HepG2 (cell line): Measurements from ENCODE around the gene IQCE. TPM values are rescaled to one million over a fixed set of nuclear protein-coding genes. Genes with fewer than 3 reads are reported as not detected.

Experiments used
- CREM ChIP-seq, 2 experiments: sonication (generic) in 1 of 2; formaldehyde crosslinking in 1 of 2; IDR thresholded peaks; 2 replicates each; pipeline versions ENCODE4 v1.4.0 to v1.6.1; 2016 to 2020; ENCODE audit warnings: antibody characterized with exemption in 1 of 2, mild to moderate bottlenecking in 1 of 2, missing genetic modification reagents in 1 of 2
- FOXP1 ChIP-seq, 2 experiments: fragments of 450-650 bp in 1 of 2; IDR thresholded peaks; 2 replicates each; pipeline ENCODE4 v1.6.1; 2017 to 2018; ENCODE audit warnings: antibody characterized with exemption in 1 of 2
- HOXA3 ChIP-seq: sonication (generic); formaldehyde crosslinking; IDR thresholded peaks from 2 replicates; pipeline ENCODE4 v1.5.0; 2020; ENCODE audit warnings: missing genetic modification reagents
- MEIS2 ChIP-seq: sonication (generic); formaldehyde crosslinking; IDR thresholded peaks from 2 replicates; pipeline ENCODE4 v1.9.0; 2021; ENCODE audit warnings: mild to moderate bottlenecking, missing genetic modification reagents
- NR2C2 ChIP-seq: sonication (generic); formaldehyde crosslinking; IDR thresholded peaks from 2 replicates; pipeline ENCODE4 v1.4.0; 2020; ENCODE audit warnings: missing genetic modification reagents, mild to moderate bottlenecking, moderate library complexity, borderline replicate concordance
- RFX5 ChIP-seq: IDR thresholded peaks from 2 replicates; pipeline ENCODE4 v1.6.1; 2011; ENCODE audit warnings: low read depth, low read length, improper control_type of control experiment
- SAFB2 ChIP-seq: sonication (generic); formaldehyde crosslinking; IDR thresholded peaks from 2 replicates; pipeline ENCODE4 v1.5.1; 2020; ENCODE audit warnings: missing genetic modification reagents, low read depth, mild to moderate bottlenecking, borderline replicate concordance
- SP4 ChIP-seq: sonication (generic); formaldehyde crosslinking; IDR thresholded peaks from 2 replicates; pipeline ENCODE4 v1.8.1; 2023; ENCODE audit warnings: mild to moderate bottlenecking, missing genetic modification reagents
- ZNF33A ChIP-seq: sonication (generic); formaldehyde crosslinking; IDR thresholded peaks from 2 replicates; pipeline ENCODE4 v1.5.1; 2020; ENCODE audit warnings: missing genetic modification reagents, mild to moderate bottlenecking, moderate library complexity, borderline replicate concordance
- ZNF354B ChIP-seq: sonication (generic); formaldehyde crosslinking; IDR thresholded peaks from 2 replicates; pipeline ENCODE4 v1.8.0; 2022; ENCODE audit warnings: mild to moderate bottlenecking, missing genetic modification reagents
- ZNF562 ChIP-seq: sonication (generic); formaldehyde crosslinking; IDR thresholded peaks from 2 replicates; pipeline ENCODE4 v1.8.0; 2022; ENCODE audit warnings: missing genetic modification reagents, borderline replicate concordance
- ZNF570 ChIP-seq: sonication (generic); formaldehyde crosslinking; IDR thresholded peaks from 2 replicates; pipeline ENCODE4 v1.4.0; 2020; ENCODE audit warnings: mild to moderate bottlenecking, missing genetic modification reagents, borderline replicate concordance
- ZNF772 ChIP-seq: sonication (generic); formaldehyde crosslinking; IDR thresholded peaks from 2 replicates; pipeline ENCODE4 v1.5.0; 2020; ENCODE audit warnings: mild to moderate bottlenecking, missing genetic modification reagents
- polyA plus RNA-seq, 8 experiments: library from polyadenylated mRNA; depleted of rRNA in 3 of 8; stranded (reverse) in 7 of 8; unstranded in 1 of 8; fragments of >200 nt; fragmentation: Illumina TruSeq in 4 of 8; extraction: Trizol in 4 of 8; gene quantifications; 2 replicates each; pipeline versions ENCODE4 v1.2.1 to v1.2.3, GENCODE V29; 2011 to 2016; ENCODE audit warnings: low read depth in 4 of 8, missing spikeins in 1 of 8, mixed read lengths in 1 of 8; ENCODE audit not compliant: insufficient read depth in 1 of 8
- total RNA-seq, 5 experiments: library from RNA; depleted of rRNA; stranded (reverse); fragments of >200 nt; fragmentation: Illumina TruSeq; extraction: Trizol; gene quantifications; 2 replicates each; pipeline ENCODE4 v1.2.3, GENCODE V29; 2016; ENCODE audit warnings: low read depth in 1 of 5
- TF ChIP-seq, protein P1 (sequence below): sonication (generic); formaldehyde crosslinking; IDR thresholded peaks from 2 replicates; pipeline ENCODE4 v1.5.1; 2020; ENCODE audit warnings: mild to moderate bottlenecking, moderate library complexity, missing genetic modification reagents
- TF ChIP-seq, protein P2 (sequence below): sonication (generic); formaldehyde crosslinking; IDR thresholded peaks from 2 replicates; pipeline ENCODE4 v1.4.0; 2020; ENCODE audit warnings: missing genetic modification reagents
- TF ChIP-seq, protein P3 (sequence below): sonication (generic); formaldehyde crosslinking; IDR thresholded peaks from 2 replicates; pipeline ENCODE4 v1.5.0; 2020; ENCODE audit warnings: missing genetic modification reagents
- TF ChIP-seq, protein P4 (sequence below): sonication (generic); formaldehyde crosslinking; IDR thresholded peaks from 2 replicates; pipeline ENCODE4 v1.4.0; 2020; ENCODE audit warnings: low read depth, missing genetic modification reagents
- TF ChIP-seq, protein P5 (sequence below): IDR thresholded peaks from 2 replicates; pipeline ENCODE4 v1.6.1; 2016

The IQCE gene
- total and polyA plus RNA-seq, 2 of the 13 experiments (the other 11 are each of a cell fraction or from before 2014, with no cell fraction given), result 1.5 to 2.5 TPM

DNA sequence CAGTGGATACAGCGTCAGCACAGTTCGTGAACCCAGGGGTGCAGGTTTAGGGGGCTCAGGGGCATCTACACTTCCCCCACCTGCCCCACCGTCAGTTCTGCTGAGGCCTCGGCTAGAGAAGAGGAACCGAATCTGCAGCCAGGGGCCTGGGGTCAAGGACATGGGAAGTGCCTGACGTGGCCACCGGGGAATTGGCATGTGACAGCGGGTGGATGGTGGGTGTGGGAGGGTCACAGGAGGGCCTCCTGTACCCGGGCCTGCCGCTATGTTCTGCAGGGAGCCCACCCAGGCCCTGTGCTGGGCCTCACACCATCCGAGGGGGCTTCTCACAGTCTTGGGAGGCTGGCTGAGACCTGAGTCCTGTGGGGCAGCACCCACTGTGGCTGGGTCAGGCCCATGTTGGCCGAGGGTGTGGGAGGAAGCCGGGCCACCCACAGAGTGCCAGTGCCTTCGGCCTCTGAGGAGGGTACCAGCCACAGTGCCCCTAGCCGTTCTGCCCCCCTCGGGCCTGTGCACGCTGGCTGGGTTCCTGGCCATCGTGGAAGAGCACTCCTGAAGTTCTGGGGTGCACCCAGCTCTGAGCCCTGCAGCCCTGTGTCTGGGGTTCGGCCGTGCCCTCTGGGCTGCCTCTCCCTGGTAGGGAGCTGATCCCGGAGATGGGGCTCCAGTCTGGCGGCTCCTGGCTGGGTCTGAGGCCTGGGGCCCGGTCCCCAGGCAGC is 78.9 kb downstream of the IQCE start (continued):
- TF ChIP-seq, protein P1, sequence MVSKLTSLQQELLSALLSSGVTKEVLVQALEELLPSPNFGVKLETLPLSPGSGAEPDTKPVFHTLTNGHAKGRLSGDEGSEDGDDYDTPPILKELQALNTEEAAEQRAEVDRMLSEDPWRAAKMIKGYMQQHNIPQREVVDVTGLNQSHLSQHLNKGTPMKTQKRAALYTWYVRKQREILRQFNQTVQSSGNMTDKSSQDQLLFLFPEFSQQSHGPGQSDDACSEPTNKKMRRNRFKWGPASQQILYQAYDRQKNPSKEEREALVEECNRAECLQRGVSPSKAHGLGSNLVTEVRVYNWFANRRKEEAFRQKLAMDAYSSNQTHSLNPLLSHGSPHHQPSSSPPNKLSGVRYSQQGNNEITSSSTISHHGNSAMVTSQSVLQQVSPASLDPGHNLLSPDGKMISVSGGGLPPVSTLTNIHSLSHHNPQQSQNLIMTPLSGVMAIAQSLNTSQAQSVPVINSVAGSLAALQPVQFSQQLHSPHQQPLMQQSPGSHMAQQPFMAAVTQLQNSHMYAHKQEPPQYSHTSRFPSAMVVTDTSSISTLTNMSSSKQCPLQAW (CRISPR knock-in tag), result no peak; the same call in 1 of the 2 replicates
- TF ChIP-seq, protein P2, sequence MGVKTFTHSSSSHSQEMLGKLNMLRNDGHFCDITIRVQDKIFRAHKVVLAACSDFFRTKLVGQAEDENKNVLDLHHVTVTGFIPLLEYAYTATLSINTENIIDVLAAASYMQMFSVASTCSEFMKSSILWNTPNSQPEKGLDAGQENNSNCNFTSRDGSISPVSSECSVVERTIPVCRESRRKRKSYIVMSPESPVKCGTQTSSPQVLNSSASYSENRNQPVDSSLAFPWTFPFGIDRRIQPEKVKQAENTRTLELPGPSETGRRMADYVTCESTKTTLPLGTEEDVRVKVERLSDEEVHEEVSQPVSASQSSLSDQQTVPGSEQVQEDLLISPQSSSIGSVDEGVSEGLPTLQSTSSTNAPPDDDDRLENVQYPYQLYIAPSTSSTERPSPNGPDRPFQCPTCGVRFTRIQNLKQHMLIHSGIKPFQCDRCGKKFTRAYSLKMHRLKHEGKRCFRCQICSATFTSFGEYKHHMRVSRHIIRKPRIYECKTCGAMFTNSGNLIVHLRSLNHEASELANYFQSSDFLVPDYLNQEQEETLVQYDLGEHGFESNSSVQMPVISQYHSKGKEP (CRISPR knock-in tag), result no peak
- no peak for TF ChIP-seq ZNF33A
- TF ChIP-seq MEIS2 (CRISPR knock-in tag), result peak; percentile 33; the same call in 1 of the 2 replicates
- TF ChIP-seq, protein P3, sequence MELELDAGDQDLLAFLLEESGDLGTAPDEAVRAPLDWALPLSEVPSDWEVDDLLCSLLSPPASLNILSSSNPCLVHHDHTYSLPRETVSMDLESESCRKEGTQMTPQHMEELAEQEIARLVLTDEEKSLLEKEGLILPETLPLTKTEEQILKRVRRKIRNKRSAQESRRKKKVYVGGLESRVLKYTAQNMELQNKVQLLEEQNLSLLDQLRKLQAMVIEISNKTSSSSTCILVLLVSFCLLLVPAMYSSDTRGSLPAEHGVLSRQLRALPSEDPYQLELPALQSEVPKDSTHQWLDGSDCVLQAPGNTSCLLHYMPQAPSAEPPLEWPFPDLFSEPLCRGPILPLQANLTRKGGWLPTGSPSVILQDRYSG (CRISPR knock-in tag), result no peak
- TF ChIP-seq ZNF772, result 0 out of 2 replicates have a peak, but pooled peaks have one; percentile 39
- TF ChIP-seq ZNF354B (CRISPR knock-in tag), result no peak
- TF ChIP-seq ZNF570 (CRISPR knock-in tag), result no peak
- TF ChIP-seq SAFB2, result no peak
- peak; percentile 88 for TF ChIP-seq NR2C2 (CRISPR knock-in tag)
- TF ChIP-seq SP4, result no peak
- no peak for TF ChIP-seq FOXP1 (IDR thresholded peaks at IDR 0.05)
- no peak for TF ChIP-seq FOXP1 (CRISPR knock-in tag; IDR thresholded peaks at IDR 0.05)
- TF ChIP-seq RFX5, result no peak
- TF ChIP-seq, protein P4, sequence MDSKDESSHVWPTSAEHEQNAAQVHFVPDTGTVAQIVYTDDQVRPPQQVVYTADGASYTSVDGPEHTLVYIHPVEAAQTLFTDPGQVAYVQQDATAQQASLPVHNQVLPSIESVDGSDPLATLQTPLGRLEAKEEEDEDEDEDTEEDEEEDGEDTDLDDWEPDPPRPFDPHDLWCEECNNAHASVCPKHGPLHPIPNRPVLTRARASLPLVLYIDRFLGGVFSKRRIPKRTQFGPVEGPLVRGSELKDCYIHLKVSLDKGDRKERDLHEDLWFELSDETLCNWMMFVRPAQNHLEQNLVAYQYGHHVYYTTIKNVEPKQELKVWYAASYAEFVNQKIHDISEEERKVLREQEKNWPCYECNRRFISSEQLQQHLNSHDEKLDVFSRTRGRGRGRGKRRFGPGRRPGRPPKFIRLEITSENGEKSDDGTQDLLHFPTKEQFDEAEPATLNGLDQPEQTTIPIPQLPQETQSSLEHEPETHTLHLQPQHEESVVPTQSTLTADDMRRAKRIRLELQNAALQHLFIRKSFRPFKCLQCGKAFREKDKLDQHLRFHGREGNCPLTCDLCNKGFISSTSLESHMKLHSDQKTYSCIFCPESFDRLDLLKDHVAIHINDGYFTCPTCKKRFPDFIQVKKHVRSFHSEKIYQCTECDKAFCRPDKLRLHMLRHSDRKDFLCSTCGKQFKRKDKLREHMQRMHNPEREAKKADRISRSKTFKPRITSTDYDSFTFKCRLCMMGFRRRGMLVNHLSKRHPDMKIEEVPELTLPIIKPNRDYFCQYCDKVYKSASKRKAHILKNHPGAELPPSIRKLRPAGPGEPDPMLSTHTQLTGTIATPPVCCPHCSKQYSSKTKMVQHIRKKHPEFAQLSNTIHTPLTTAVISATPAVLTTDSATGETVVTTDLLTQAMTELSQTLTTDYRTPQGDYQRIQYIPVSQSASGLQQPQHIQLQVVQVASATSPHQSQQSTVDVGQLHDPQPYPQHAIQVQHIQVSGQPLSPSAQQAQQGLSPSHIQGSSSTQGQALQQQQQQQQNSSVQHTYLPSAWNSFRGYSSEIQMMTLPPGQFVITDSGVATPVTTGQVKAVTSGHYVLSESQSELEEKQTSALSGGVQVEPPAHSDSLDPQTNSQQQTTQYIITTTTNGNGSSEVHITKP (CRISPR knock-in tag), result no peak
- peak; percentile 22; the same call in 1 of the 2 replicates for TF ChIP-seq HOXA3
- TF ChIP-seq, protein P5, sequence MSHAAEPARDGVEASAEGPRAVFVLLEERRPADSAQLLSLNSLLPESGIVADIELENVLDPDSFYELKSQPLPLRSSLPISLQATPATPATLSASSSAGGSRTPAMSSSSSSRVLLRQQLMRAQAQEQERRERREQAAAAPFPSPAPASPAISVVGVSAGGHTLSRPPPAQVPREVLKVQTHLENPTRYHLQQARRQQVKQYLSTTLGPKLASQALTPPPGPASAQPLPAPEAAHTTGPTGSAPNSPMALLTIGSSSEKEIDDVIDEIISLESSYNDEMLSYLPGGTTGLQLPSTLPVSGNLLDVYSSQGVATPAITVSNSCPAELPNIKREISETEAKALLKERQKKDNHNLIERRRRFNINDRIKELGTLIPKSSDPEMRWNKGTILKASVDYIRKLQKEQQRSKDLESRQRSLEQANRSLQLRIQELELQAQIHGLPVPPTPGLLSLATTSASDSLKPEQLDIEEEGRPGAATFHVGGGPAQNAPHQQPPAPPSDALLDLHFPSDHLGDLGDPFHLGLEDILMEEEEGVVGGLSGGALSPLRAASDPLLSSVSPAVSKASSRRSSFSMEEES (CRISPR knock-in tag), result peak; percentile 90
- TF ChIP-seq CREM (IDR thresholded peaks at IDR 0.05), result no peak
- no peak for TF ChIP-seq CREM (CRISPR knock-in tag; IDR thresholded peaks at IDR 0.05)
- TF ChIP-seq ZNF562 (CRISPR knock-in tag), result no peak
